GM19240 (cell line): ENCODE results near the gene BOC.

Source experiments
- DNase-seq: peaks from one replicate; pipeline ENCODE4 v3.0.0; 2011; ENCODE audit warnings: low spot score; ENCODE audit not compliant: insufficient read length

BOC gene

GRCh38 chr3:113249601-113250000, 38.2 kb downstream of the BOC start:
- DNase-seq = no peak

- no peak for DNase-seq
Observed at GRCh38 chr3:113250566-113250965, 39.2 kb downstream of the BOC start.

- no peak for DNase-seq
Observed at GRCh38 chr3:113251817-113252216, 40.5 kb downstream of the BOC start.

- no peak for DNase-seq
Observed at GRCh38 chr3:113252553-113252952, 41.2 kb downstream of the BOC start.

- no peak for DNase-seq
Observed at GRCh38 chr3:113253702-113254101, 42.3 kb downstream of the BOC start.

- DNase-seq = no peak
Observed at GRCh38 chr3:113254171-113254947, 43.0 kb downstream of the BOC start.

GRCh38 chr3:113255100-113255853, 43.9 kb downstream of the BOC start:
- DNase-seq = no peak

- no peak for DNase-seq
Observed at GRCh38 chr3:113255854-113256615, 44.7 kb downstream of the BOC start.

- no peak for DNase-seq
Observed at GRCh38 chr3:113258361-113258760, 47.0 kb downstream of the BOC start.

- DNase-seq = no peak
Observed at GRCh38 chr3:113259196-113259595, 47.8 kb downstream of the BOC start.

- DNase-seq = no peak
Observed at GRCh38 chr3:113261063-113261625, 49.8 kb downstream of the BOC start.

GRCh38 chr3:113261626-113262303, 50.4 kb downstream of the BOC start:
- DNase-seq = no peak

GRCh38 chr3:113262304-113262665, 50.9 kb downstream of the BOC start:
- no peak for DNase-seq

GRCh38 chr3:113263020-113263419, 51.7 kb downstream of the BOC start:
- DNase-seq = no peak

- DNase-seq = no peak
Observed at GRCh38 chr3:113263778-113264177, 52.4 kb downstream of the BOC start.

GRCh38 chr3:113264283-113265131, 53.1 kb downstream of the BOC start:
- no peak for DNase-seq

GRCh38 chr3:113265231-113265630, 53.9 kb downstream of the BOC start:
- DNase-seq = no peak

GRCh38 chr3:113266738-113267137, 55.4 kb downstream of the BOC start:
- no peak for DNase-seq

- DNase-seq = no peak
Observed at GRCh38 chr3:113268311-113268710, 57.0 kb downstream of the BOC start.

- no peak for DNase-seq
Observed at GRCh38 chr3:113268942-113269341, 57.6 kb downstream of the BOC start.
